ENCODE results near the gene SLC7A5. TPM values are rescaled to one million over a fixed set of nuclear protein-coding genes. Genes with fewer than 3 reads are reported as not detected.
A peak's percentile ranks its signal among the peaks of the same experiment; 100 is the strongest.
"Not testable (repeated sequence)": the region's sequence is repeated elsewhere in the genome, so short reads cannot be mapped to it uniquely, and the experiment has no call there.

The SLC7A5 gene
- 39.2 and 60.2 TPM in 2 replicates for polyA plus RNA-seq (2011; rRNA removed)
- polyA minus RNA-seq (2011; rRNA and poly(A)+ RNA removed), result 41.0 and 64.7 TPM in 2 replicates

GRCh38 chr16:87869061-87869878 is at the start of gene SLC7A5:
SLC7A5 (minus strand) TSS chr16:87869507; CDS start chr16:87869422, 85 bp downstream.
- not testable (repeated sequence) for H3K27me3 ChIP-seq (ENCODE audit: control insufficient read depth, insufficient read depth, low read length); H3K36me3 ChIP-seq (ENCODE audit: control insufficient read depth, insufficient read depth, low read length); DNase-seq (ENCODE audit: low read depth)
- peak within 1 kb of the TSS; percentile 75 for H3K4me3 ChIP-seq (ENCODE audit: low read depth, low read length)
- ChIA-PET CTCF (interaction anchor here (0.8 to 4.4 kb wide), 5 partner anchors 9 to 89 kb away, joined by 3 to 172 read pairs (median 6); no protein-coding TSS in a partner anchor), POLR2A (interaction anchor here (0.6 kb wide), 2 partner anchors 91 to 257 kb away, joined by 3 read pairs; no protein-coding TSS in a partner anchor)

- CTCF ChIA-PET, result interaction anchor here (0.7 to 1.8 kb wide), 3 partner anchors 8 to 148 kb away, joined by 3 to 9 read pairs (median 3); no protein-coding TSS in a partner anchor
- Histone ChIP-seq H3K36me3 (ENCODE audit: control insufficient read depth, insufficient read depth, low read length) (no peaks in the 10 kb centered on the region), H3K27me3 (ENCODE audit: control insufficient read depth, insufficient read depth, low read length) (peaks cover 1% of the 10 kb centered on the region; the same call in 1 of the 2 replicates), H3K4me3 (ENCODE audit: low read depth, low read length) (no peak overlapping the region)
- POLR2A ChIA-PET, result no interaction called here
- DNase-seq (ENCODE audit: low read depth), result no peak
- no peak for TF ChIP-seq CTCF (IDR thresholded peaks at IDR 0.05; ENCODE audit: insufficient read depth, low read depth, low read length)
Measured at GRCh38 chr16:87918338-87918737, 49.0 kb upstream of the SLC7A5 start.

- DNase-seq (ENCODE audit: low read depth), result no peak
- ChIA-PET POLR2A (no interaction called here), CTCF (interaction anchor here (1.1 to 1.8 kb wide), 3 partner anchors 8 to 78 kb away, joined by 3 to 9 read pairs (median 3); no protein-coding TSS in a partner anchor)
- Histone ChIP-seq H3K27me3 (ENCODE audit: control insufficient read depth, insufficient read depth, low read length) (0 out of 2 replicates have a peak, but pooled peaks cover 1% of the 10 kb centered on the region), H3K4me3 (ENCODE audit: low read depth, low read length) (no peak overlapping the region), H3K36me3 (ENCODE audit: control insufficient read depth, insufficient read depth, low read length) (no peaks in the 10 kb centered on the region)
- no peak for TF ChIP-seq CTCF (IDR thresholded peaks at IDR 0.05; ENCODE audit: insufficient read depth, low read depth, low read length)
Measured at GRCh38 chr16:87917503-87917902, 48.2 kb upstream of the SLC7A5 start.

GRCh38 chr16:87914812-87915211 is 45.5 kb upstream of the SLC7A5 start:
- Histone ChIP-seq H3K36me3 (ENCODE audit: control insufficient read depth, insufficient read depth, low read length) (no peaks in the 10 kb centered on the region), H3K27me3 (ENCODE audit: control insufficient read depth, insufficient read depth, low read length) (0 out of 2 replicates have a peak, but pooled peaks cover under 1% of the 10 kb centered on the region), H3K4me3 (ENCODE audit: low read depth, low read length) (no peak overlapping the region)
- DNase-seq (ENCODE audit: low read depth), result no peak
- ChIA-PET POLR2A (no interaction called here), CTCF (interaction anchor here (1.4 kb wide), 1 partner anchor 65 kb away, joined by 4 read pairs; no protein-coding TSS in a partner anchor)
- no peak for TF ChIP-seq CTCF (IDR thresholded peaks at IDR 0.05; ENCODE audit: insufficient read depth, low read depth, low read length)

DNA sequence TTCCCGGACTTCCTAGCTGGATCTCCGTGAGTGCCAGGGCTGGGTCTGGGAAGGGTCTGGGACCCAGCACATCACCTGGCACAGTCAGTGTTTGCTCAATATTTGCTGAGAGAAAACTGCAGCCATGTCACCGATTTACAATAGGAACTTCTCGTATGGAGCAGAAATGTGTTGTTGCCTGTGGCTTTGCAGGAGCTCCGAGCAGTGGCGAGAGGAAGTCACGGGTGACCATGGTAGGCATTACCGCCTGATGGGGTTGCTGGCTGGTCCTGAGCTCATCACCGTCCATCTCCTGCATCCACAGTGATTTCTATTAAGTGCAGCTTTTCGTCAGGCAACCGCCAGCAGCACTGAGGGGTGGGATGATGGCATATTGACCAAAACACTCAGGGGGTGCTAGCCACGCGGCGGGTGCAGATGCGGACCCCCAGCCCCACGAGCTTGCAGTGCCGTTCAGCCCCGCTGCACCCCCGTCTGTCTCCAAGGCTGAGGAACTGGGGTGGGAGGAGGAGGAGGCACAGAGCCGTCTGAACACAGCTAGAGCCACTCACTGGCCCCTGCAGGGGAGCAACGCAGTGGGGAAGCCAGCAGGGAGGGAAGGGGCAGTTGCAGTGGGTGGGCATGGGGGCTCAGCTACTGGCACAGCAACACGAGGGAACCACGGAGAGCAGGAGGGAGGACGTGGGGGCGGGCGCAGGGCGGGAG is 44.9 kb upstream of the SLC7A5 start:
- CTCF ChIA-PET, result interaction anchor here (1.1 kb wide), 2 partner anchors 44 to 135 kb away, joined by 3 read pairs; no protein-coding TSS in a partner anchor
- POLR2A ChIA-PET; DNase-seq (ENCODE audit: low read depth); H3K27me3 ChIP-seq (ENCODE audit: control insufficient read depth, insufficient read depth, low read length); H3K36me3 ChIP-seq (ENCODE audit: control insufficient read depth, insufficient read depth, low read length); H3K4me3 ChIP-seq (ENCODE audit: low read depth, low read length): not testable (repeated sequence)

GRCh38 chr16:87912691-87913090 is 43.4 kb upstream of the SLC7A5 start:
- H3K4me3 ChIP-seq (ENCODE audit: low read depth, low read length); DNase-seq (ENCODE audit: low read depth); H3K36me3 ChIP-seq (ENCODE audit: control insufficient read depth, insufficient read depth, low read length); H3K27me3 ChIP-seq (ENCODE audit: control insufficient read depth, insufficient read depth, low read length); POLR2A ChIA-PET: not testable (repeated sequence)
- CTCF ChIA-PET, result interaction anchor here (1.1 to 1.8 kb wide), 2 partner anchors 42 to 133 kb away, joined by 3 to 10 read pairs; no protein-coding TSS in a partner anchor

DNA sequence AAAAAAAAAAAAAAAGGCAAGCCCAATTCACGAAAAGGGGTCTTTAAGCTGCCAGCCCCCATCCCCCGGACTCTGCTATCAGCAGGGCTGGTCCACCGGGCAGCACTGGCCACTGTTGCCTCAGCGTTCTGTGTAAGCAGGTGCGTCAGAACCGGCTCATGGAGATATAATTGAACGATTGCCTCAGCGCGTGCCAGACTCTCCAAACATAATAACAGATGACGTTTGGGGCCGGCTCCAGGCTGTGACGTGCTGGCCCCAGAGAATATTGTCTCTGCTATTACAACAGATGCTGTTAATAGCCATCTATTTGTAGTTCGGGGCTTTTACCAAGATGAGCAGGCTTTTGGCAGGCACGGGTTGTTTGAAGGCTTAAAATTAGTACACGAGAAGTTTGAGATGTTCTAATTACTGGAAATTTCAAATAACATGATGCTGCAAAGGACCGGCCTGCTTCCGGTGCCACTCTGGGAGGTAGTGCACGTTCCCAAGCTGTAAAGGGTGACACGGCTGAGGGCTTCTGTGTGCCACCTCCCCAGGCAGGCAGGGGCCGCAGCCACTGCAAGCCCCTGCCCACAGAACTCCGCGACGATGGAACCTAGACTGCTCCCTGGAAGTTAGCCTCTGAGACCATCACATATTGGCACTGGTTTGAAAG is 41.9 kb upstream of the SLC7A5 start:
- H3K4me3 ChIP-seq (ENCODE audit: low read depth, low read length); H3K27me3 ChIP-seq (ENCODE audit: control insufficient read depth, insufficient read depth, low read length); POLR2A ChIA-PET; H3K36me3 ChIP-seq (ENCODE audit: control insufficient read depth, insufficient read depth, low read length): not testable (repeated sequence)
- CTCF ChIA-PET, result interaction anchor here (1.6 to 3.6 kb wide), 5 partner anchors 40 to 141 kb away, joined by 4 to 39 read pairs (median 10); no protein-coding TSS in a partner anchor
- peak; percentile 36 for DNase-seq (ENCODE audit: low read depth)

Measured in BJ (cell line).